GM12801 (cell line): ENCODE data around the gene TCTA.

Experiments used
- CTCF ChIP-seq: IDR thresholded peaks from one replicate; pipeline ENCODE4 v1.5.1; 2011; ENCODE audit warnings: control low read depth; ENCODE audit not compliant: insufficient read length; ENCODE audit errors: extremely low read depth

The TCTA gene

DNA sequence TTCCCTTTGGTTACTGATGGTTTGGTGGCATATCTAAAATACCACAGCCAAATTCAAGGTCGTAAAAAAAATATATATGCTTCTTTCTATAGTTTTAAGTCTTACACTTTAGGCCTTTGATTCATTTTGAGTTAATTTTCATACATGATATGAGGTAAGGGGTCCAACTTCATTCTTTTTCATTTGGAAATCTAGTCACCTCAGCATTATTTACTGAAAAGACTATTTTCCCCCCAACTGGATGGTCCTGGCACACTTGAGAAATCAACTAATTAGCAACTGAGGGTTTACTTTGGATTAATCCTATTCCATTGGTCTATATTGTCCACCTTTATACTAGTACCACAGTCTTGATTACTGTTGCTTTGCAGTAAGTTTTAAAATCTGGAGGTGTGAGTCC lies 26.6 kb upstream of the TCTA start:
- no peak for TF ChIP-seq CTCF

DNA sequence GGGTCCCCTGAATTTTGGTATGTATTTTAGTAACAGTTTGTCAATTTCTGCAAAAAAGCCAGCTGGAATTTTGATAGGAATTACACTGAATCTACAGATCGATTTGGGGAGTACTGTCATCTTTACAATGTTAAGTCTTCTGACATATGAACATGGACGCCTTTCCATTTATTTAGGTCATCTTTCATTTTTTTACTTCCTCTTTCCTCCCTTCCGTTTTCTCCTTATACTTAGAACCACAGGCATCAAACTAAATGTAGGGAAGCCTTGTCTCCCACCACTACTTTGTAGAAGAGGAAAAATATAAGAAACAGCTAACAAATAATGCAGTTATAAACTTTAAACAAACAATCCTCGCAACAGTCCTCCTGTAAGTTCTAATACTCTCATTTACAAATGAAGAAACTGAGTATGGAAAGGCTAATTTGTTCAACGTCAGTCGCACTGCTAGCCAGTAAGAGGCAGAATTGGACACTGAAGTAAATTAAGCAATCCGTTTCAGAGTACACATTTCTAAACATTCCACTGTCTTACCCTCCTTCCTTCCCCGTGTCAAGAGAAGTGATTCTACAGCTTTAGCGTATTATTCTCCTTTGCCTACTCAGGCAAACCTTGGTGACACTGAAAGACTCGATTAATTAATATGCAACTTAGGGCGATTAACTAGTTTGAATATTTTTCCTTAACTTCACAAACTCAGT lies 26.0 kb upstream of the TCTA start:
- no peak for TF ChIP-seq CTCF

DNA sequence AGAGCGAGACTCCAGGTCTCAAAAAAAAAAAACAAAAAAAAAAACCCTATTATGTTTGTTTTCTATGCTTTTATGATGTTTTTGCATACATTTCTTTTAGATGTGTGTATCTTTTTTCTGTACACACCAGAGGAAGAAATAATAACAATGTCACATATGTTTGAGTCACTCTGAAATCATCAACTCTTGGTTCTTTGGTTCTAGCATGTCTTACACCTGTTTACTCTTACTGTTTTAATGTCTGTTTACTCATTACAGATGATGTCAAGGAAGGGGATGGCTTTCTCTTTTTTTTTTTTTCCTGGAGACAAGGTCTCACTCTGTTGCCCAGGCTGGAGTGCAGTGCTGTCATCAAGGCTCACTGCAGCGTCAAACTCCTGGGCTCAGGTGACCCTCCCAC lies 24.5 kb upstream of the TCTA start:
- TF ChIP-seq CTCF, result no peak

GRCh38 chr3:49388289-49388820 lies 23.9 kb upstream of the TCTA start:
- TF ChIP-seq CTCF, result no peak

DNA sequence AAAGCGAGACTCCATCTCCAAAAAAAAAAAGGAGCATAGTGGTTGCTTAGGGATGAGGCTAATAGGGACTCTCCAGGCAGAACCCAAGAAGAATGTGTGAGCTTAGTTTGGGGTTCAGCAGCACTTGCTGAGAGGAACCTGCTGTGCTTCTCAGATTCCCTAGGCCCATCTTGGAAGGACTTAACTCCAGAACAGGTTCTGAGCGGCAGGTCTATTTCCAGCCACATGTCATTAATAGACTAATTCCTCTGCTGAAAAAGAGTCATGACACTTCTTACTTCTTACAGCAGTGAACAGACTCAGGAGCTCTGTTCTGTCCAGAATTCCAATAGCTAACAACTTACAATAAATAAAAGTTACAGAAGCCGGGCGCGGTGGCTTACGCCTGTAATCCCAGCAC lies 22.9 kb upstream of the TCTA start:
- TF ChIP-seq CTCF, result no peak

- no peak for TF ChIP-seq CTCF
Measured at GRCh38 chr3:49397470-49397869, 14.8 kb upstream of the TCTA start.

GRCh38 chr3:49399461-49399860 lies 12.8 kb upstream of the TCTA start:
- no peak for TF ChIP-seq CTCF
